ENCODE data around the gene ERAP2. TPM values are rescaled to one million over a fixed set of nuclear protein-coding genes. Genes with fewer than 3 reads are reported as not detected.

Gene ERAP2
- total RNA-seq, 1 experiment from 2014 or later, result 15.5 TPM

- ATAC-seq, result no peak
- no TSS peak for BruUV-seq (replicated peaks)
- intact Hi-C loops (cut with micrococcal nuclease; ENCODE audit: unreplicated experiment), result loop anchor here (2.0 kb wide), 1 partner anchor 293 kb away; no protein-coding TSS in a partner anchor
- H3K4me3 ChIP-seq (ENCODE audit: low read depth in 2 of 2, low read length in 2 of 2), result no peak overlapping the region
- CTCF ChIA-PET, result interaction anchor here (0.6 to 1.8 kb wide), 7 partner anchors 53 to 295 kb away, joined by 3 to 12 read pairs (median 4); partner anchors contain the start of gene LIX1
- no peaks in the 10 kb centered on the region for H3K36me3 ChIP-seq (ENCODE audit: control insufficient read depth, insufficient read depth, low read length)
- no peaks in the 10 kb centered on the region for H3K9me3 ChIP-seq (ENCODE audit: control insufficient read depth, insufficient read depth, low read depth, low read length)
- H3K27ac ChIP-seq (ENCODE audit: low read length), result no peak overlapping the region
- H3K27me3 ChIP-seq (ENCODE audit: control insufficient read depth, insufficient read depth, low read length), result peaks cover 3% of the 10 kb centered on the region; the same call in 1 of the 2 replicates
- no peak for DNase-seq (ENCODE audit: low read depth, low spot score)
- POLR2A ChIA-PET, result interaction anchor here (0.6 kb wide), 1 partner anchor 123 kb away, joined by 4 read pairs; no protein-coding TSS in a partner anchor
- in situ Hi-C loops (cut with HindIII; ENCODE audit: low pct_unique_long_range_greater_than_20kb, low sequenced_read_pairs), result no loop called here
- no peak for TF ChIP-seq REST (IDR thresholded peaks at IDR 0.05; ENCODE audit: insufficient read depth in 1 of 2, low read depth in 2 of 2, low read length in 1 of 2)
- no peak for TF ChIP-seq SIN3A (IDR thresholded peaks at IDR 0.05; ENCODE audit: borderline replicate concordance, insufficient read depth, low read depth, low read length)
- TF ChIP-seq TCF7L2 (IDR thresholded peaks at IDR 0.05; ENCODE audit: low read depth, low read length), result no peak
- no peak for TF ChIP-seq POLR2AphosphoS5 (IDR thresholded peaks at IDR 0.05; ENCODE audit: low read depth, low read length)
- TF ChIP-seq CTCF (IDR thresholded peaks at IDR 0.05), result no peak
- H3K4me1 ChIP-seq (ENCODE audit: control insufficient read depth, insufficient read depth, low read length), result no peaks in the 10 kb centered on the region
Measured at GRCh38 chr5:96869372-96869641, 7.0 kb upstream of the ERAP2 start.

- no TSS peak for BruUV-seq (replicated peaks)
- TF ChIP-seq CTCF (IDR thresholded peaks at IDR 0.05) (no peak), POLR2AphosphoS5 (IDR thresholded peaks at IDR 0.05; ENCODE audit: low read depth, low read length) (no peak), TCF7L2 (IDR thresholded peaks at IDR 0.05; ENCODE audit: low read depth, low read length) (no peak), REST (IDR thresholded peaks at IDR 0.05; ENCODE audit: insufficient read depth in 1 of 2, low read depth in 2 of 2, low read length in 1 of 2) (no peak), SIN3A (IDR thresholded peaks at IDR 0.05; ENCODE audit: borderline replicate concordance, insufficient read depth, low read depth, low read length) (no peak)
- DNase-seq (ENCODE audit: low read depth, low spot score) (no peak), ATAC-seq (no peak)
- Histone ChIP-seq H3K9me3 (ENCODE audit: control insufficient read depth, insufficient read depth, low read depth, low read length) (no peaks in the 10 kb centered on the region), H3K27me3 (ENCODE audit: control insufficient read depth, insufficient read depth, low read length) (no peaks in the 10 kb centered on the region; the same call in 1 of the 2 replicates), H3K4me3 (ENCODE audit: low read depth in 2 of 2, low read length in 2 of 2) (no peak overlapping the region), H3K27ac (ENCODE audit: low read length) (no peak overlapping the region), H3K4me1 (ENCODE audit: control insufficient read depth, insufficient read depth, low read length) (no peaks in the 10 kb centered on the region; the same call in 1 of the 2 replicates), H3K36me3 (ENCODE audit: control insufficient read depth, insufficient read depth, low read length) (no peaks in the 10 kb centered on the region)
- ChIA-PET CTCF (interaction anchor here (1.8 kb wide), 1 partner anchor 272 kb away, joined by 12 read pairs; the partner anchor contains the start of gene LIX1), POLR2A (interaction anchor here (0.6 kb wide), 1 partner anchor 122 kb away, joined by 4 read pairs; no protein-coding TSS in a partner anchor)
- intact Hi-C loops (cut with micrococcal nuclease; ENCODE audit: unreplicated experiment), result loop anchor here (5.0 to 10.0 kb wide), 2 partner anchors 67 to 124 kb away; partner anchors contain the start of gene LNPEP
- in situ Hi-C loops (cut with HindIII; ENCODE audit: low pct_unique_long_range_greater_than_20kb, low sequenced_read_pairs), result no loop called here
Measured at GRCh38 chr5:96870094-96871026, 5.9 kb upstream of the ERAP2 start.
